ENCODE data around the gene BCR.
"Not testable (repeated sequence)": the region's sequence is repeated elsewhere in the genome, so short reads cannot be mapped to it uniquely, and the experiment has no call there.

BCR gene

GRCh38 chr22:23323960-23324688 lies 143.8 kb downstream of the BCR start:
- DNase-seq = not testable (repeated sequence)

GRCh38 chr22:23325183-23325582 lies 144.9 kb downstream of the BCR start:
- DNase-seq = no peak

GRCh38 chr22:23333822-23334221 lies 153.5 kb downstream of the BCR start:
- DNase-seq = not testable (repeated sequence)

GRCh38 chr22:23337672-23338071 lies 157.4 kb downstream of the BCR start:
- not testable (repeated sequence) for DNase-seq

GRCh38 chr22:23341942-23342695 lies 161.8 kb downstream of the BCR start:
- DNase-seq = not testable (repeated sequence)

- no peak for DNase-seq
Measured at GRCh38 chr22:23351321-23351720, 171.0 kb downstream of the BCR start.

- DNase-seq = no peak
Measured at GRCh38 chr22:23353004-23353403, 172.7 kb downstream of the BCR start.

- DNase-seq = no peak
Measured at GRCh38 chr22:23353696-23354095, 173.4 kb downstream of the BCR start.

GRCh38 chr22:23356094-23356493 lies 175.8 kb downstream of the BCR start:
- DNase-seq = no peak

- no peak for DNase-seq
Measured at GRCh38 chr22:23357053-23357452, 176.7 kb downstream of the BCR start.

- no peak for DNase-seq
Measured at GRCh38 chr22:23359583-23360123, 179.3 kb downstream of the BCR start.

GRCh38 chr22:23361676-23362075 lies 181.4 kb downstream of the BCR start:
- no peak for DNase-seq

GRCh38 chr22:23363683-23364082 lies 183.4 kb downstream of the BCR start:
- no peak for DNase-seq

GRCh38 chr22:23364389-23364788 lies 184.1 kb downstream of the BCR start:
- no peak for DNase-seq

- DNase-seq = no peak
Measured at GRCh38 chr22:23365524-23365923, 185.2 kb downstream of the BCR start.

GRCh38 chr22:23365961-23366360 lies 185.7 kb downstream of the BCR start:
- no peak for DNase-seq

GRCh38 chr22:23367196-23367595 lies 186.9 kb downstream of the BCR start:
- DNase-seq = not testable (repeated sequence)

All from inflammatory macrophage treated with lipopolysaccharide for 1 hour (primary cell).